GM18873 (cell line): ENCODE measurements around the gene ZNF362.
"Not testable (repeated sequence)": the region's sequence is repeated elsewhere in the genome, so short reads cannot be mapped to it uniquely, and the experiment has no call there.

Experiments used
- ATAC-seq: cut with Tn5 transposase; IDR thresholded peaks from one replicate; pipeline ENCODE4 v1.9.1; 2021; ENCODE audit warnings: mild to moderate bottlenecking, moderate library complexity, moderate number of reproducible peaks; ENCODE audit not compliant: unreplicated experiment, low FRiP score

The ZNF362 gene

GRCh38 chr1:33301273-33301984 is 45.1 kb downstream of the ZNF362 start:
- no peak for ATAC-seq

- no peak for ATAC-seq
Measured at GRCh38 chr1:33302325-33302724, 46.0 kb downstream of the ZNF362 start.

GRCh38 chr1:33305016-33305415 is 48.7 kb downstream of the ZNF362 start:
- no peak for ATAC-seq

- ATAC-seq, result no peak
Measured at GRCh38 chr1:33305816-33306652, 49.7 kb downstream of the ZNF362 start.

GRCh38 chr1:33306653-33307493 is 50.6 kb downstream of the ZNF362 start:
- no peak for ATAC-seq

- ATAC-seq, result no peak
Measured at GRCh38 chr1:33307494-33307864, 51.2 kb downstream of the ZNF362 start.

GRCh38 chr1:33309351-33309750 is 53.1 kb downstream of the ZNF362 start:
- not testable (repeated sequence) for ATAC-seq

GRCh38 chr1:33310702-33311101 is 54.4 kb downstream of the ZNF362 start:
- ATAC-seq, result no peak

- no peak for ATAC-seq
Measured at GRCh38 chr1:33311706-33312412, 55.6 kb downstream of the ZNF362 start.

- ATAC-seq, result no peak
Measured at GRCh38 chr1:33312413-33312749, 56.1 kb downstream of the ZNF362 start.

- no peak for ATAC-seq
Measured at GRCh38 chr1:33314416-33314815, 58.1 kb downstream of the ZNF362 start.

- no peak for ATAC-seq
Measured at GRCh38 chr1:33316601-33317000, 60.3 kb downstream of the ZNF362 start.

GRCh38 chr1:33317354-33317753 is 61.1 kb downstream of the ZNF362 start:
- no peak for ATAC-seq

GRCh38 chr1:33317946-33318345 is 61.7 kb downstream of the ZNF362 start:
- ATAC-seq, result no peak

GRCh38 chr1:33319186-33319948 is 63.1 kb downstream of the ZNF362 start:
- no peak for ATAC-seq

GRCh38 chr1:33319949-33320618 is 63.8 kb downstream of the ZNF362 start:
- ATAC-seq, result no peak

GRCh38 chr1:33320619-33321165 is 64.4 kb downstream of the ZNF362 start, which contains the start of gene A3GALT2:
TSS of gene A3GALT2 (minus strand) at chr1:33321098. CDS start at chr1:33321098, 0 bp downstream.
- ATAC-seq, result no peak

- no peak for ATAC-seq
Measured at GRCh38 chr1:33321178-33321577, 64.9 kb downstream of the ZNF362 start.

- ATAC-seq, result no peak
Measured at GRCh38 chr1:33322109-33322508, 65.8 kb downstream of the ZNF362 start.
